IgD-negative memory B cell (primary cell): ENCODE data around the gene ACVRL1. TPM values are rescaled to one million over a fixed set of nuclear protein-coding genes. Genes with fewer than 3 reads are reported as not detected.
A peak's percentile ranks its signal among the peaks of the same experiment; 100 is the strongest.

Experiments
- H3K27ac Mint-ChIP-seq, 3 donors: one replicate each; pipeline ENCODE4 v1.8.0; 2020 to 2022; ENCODE audit warnings: mild to moderate bottlenecking in 3 of 3, mixed read lengths in 3 of 3, moderate library complexity in 1 of 3
- H3K27me3 Mint-ChIP-seq: one replicate; pipeline ENCODE4 v1.8.0; 2021; ENCODE audit warnings: mixed read lengths
- H3K36me3 Mint-ChIP-seq: one replicate; pipeline ENCODE4 v1.8.0; 2020; ENCODE audit warnings: mild to moderate bottlenecking, mixed read lengths
- H3K4me1 Mint-ChIP-seq, 3 donors: one replicate each; pipeline ENCODE4 v1.8.0; 2020 to 2022; ENCODE audit warnings: mixed read lengths in 3 of 3, mild to moderate bottlenecking in 1 of 3
- H3K4me3 Mint-ChIP-seq, 4 donors: one replicate each; pipeline ENCODE4 v1.8.0; 2020 to 2022; ENCODE audit warnings: mild to moderate bottlenecking in 4 of 4, mixed read lengths in 4 of 4, moderate library complexity in 3 of 4
- H3K9me3 Mint-ChIP-seq, 3 donors: one replicate each; pipeline ENCODE4 v1.8.0; 2020 to 2021; ENCODE audit warnings: mixed read lengths in 3 of 3, mild to moderate bottlenecking in 1 of 3
- polyA plus RNA-seq: library from polyadenylated mRNA; unstranded; fragments of 300-500 nt; fragmentation: Illumina TruSeq; gene quantifications from one replicate; pipeline ENCODE4 v1.2.3, GENCODE V29; 2021

The ACVRL1 gene
- polyA plus RNA-seq, 1 donor from 2014 or later = not detected

- peaks cover 0 to 2% (median 0%) of the 10 kb centered on the region in 3 donors for H3K9me3 Mint-ChIP-seq
- no peak overlapping the region for H3K4me3 Mint-ChIP-seq
- no peaks in the 10 kb centered on the region for H3K36me3 Mint-ChIP-seq
- no peaks in the 10 kb centered on the region for H3K4me1 Mint-ChIP-seq
- H3K27ac Mint-ChIP-seq = no peak overlapping the region
- H3K27me3 Mint-ChIP-seq = peaks cover 19% of the 10 kb centered on the region
Measured at GRCh38 chr12:51901121-51901817, 6.0 kb upstream of the ACVRL1 start.

- no peak overlapping the region for H3K4me3 Mint-ChIP-seq
- H3K36me3 Mint-ChIP-seq = no peaks in the 10 kb centered on the region
- no peak overlapping the region for H3K27ac Mint-ChIP-seq
- H3K27me3 Mint-ChIP-seq = peaks cover 19% of the 10 kb centered on the region
- peaks cover 0 to 2% (median 0%) of the 10 kb centered on the region in 3 donors for H3K9me3 Mint-ChIP-seq
- no peaks in the 10 kb centered on the region for H3K4me1 Mint-ChIP-seq
Measured at GRCh38 chr12:51901881-51902280, 5.4 kb upstream of the ACVRL1 start.

- Mint-ChIP-seq H3K27me3 (peaks cover 28% of the 10 kb centered on the region), H3K27ac (no peak overlapping the region), H3K4me1 (no peaks in the 10 kb centered on the region), H3K36me3 (no peaks in the 10 kb centered on the region), H3K4me3 (no peak overlapping the region), H3K9me3 (no peaks in the 10 kb centered on the region)
Measured at GRCh38 chr12:51904951-51905470, 2.3 kb upstream of the ACVRL1 start.

- Mint-ChIP-seq H3K9me3 (no peaks in the 10 kb centered on the region), H3K36me3 (peaks cover 1% of the 10 kb centered on the region), H3K27me3 (peaks cover 28% of the 10 kb centered on the region)
Measured at GRCh38 chr12:51905471-51906429, 1.6 kb upstream of the ACVRL1 start.

GRCh38 chr12:51906430-51907082 lies 748 bp upstream of the ACVRL1 start:
- Mint-ChIP-seq H3K27ac (no peak overlapping the region), H3K4me3 (no peak overlapping the region), H3K36me3 (peaks cover 1% of the 10 kb centered on the region), H3K4me1 (no peaks in the 10 kb centered on the region), H3K9me3 (no peaks in the 10 kb centered on the region), H3K27me3 (peaks cover 33% of the 10 kb centered on the region)

More at GRCh38 chr12:51905471-51906429, 1.6 kb upstream of the ACVRL1 start:
- Mint-ChIP-seq H3K27ac (no peak overlapping the region), H3K4me1 (no peaks in the 10 kb centered on the region), H3K4me3 (no peak overlapping the region)

GRCh38 chr12:51907856-51908425 lies 637 bp downstream of the ACVRL1 start:
- peaks cover 1% of the 10 kb centered on the region for H3K36me3 Mint-ChIP-seq
- H3K4me1 Mint-ChIP-seq = peaks cover 0 to 2% (median 0%) of the 10 kb centered on the region in 3 donors
- H3K27me3 Mint-ChIP-seq = peaks cover 37% of the 10 kb centered on the region
- H3K27ac Mint-ChIP-seq = no peak overlapping the region
- no peaks in the 10 kb centered on the region for H3K9me3 Mint-ChIP-seq
- H3K4me3 Mint-ChIP-seq = peak overlapping the region in 1 of 4 donors; percentile 52

- Mint-ChIP-seq H3K36me3 (peaks cover 1% of the 10 kb centered on the region), H3K4me3 (no peak overlapping the region), H3K27me3 (peaks cover 38% of the 10 kb centered on the region), H3K4me1 (peaks cover 0 to 2% (median 0%) of the 10 kb centered on the region in 3 donors), H3K9me3 (no peaks in the 10 kb centered on the region), H3K27ac (no peak overlapping the region)
Measured at GRCh38 chr12:51908876-51909592, 1.7 kb downstream of the ACVRL1 start.

GRCh38 chr12:51910168-51910567 lies 2.9 kb downstream of the ACVRL1 start:
- no peak overlapping the region for H3K27ac Mint-ChIP-seq
- H3K4me3 Mint-ChIP-seq = no peak overlapping the region
- H3K4me1 Mint-ChIP-seq = peaks cover 0 to 2% (median 0%) of the 10 kb centered on the region in 3 donors
- H3K27me3 Mint-ChIP-seq = peaks cover 38% of the 10 kb centered on the region
- peaks cover 1% of the 10 kb centered on the region for H3K36me3 Mint-ChIP-seq
- no peaks in the 10 kb centered on the region for H3K9me3 Mint-ChIP-seq

GRCh38 chr12:51910691-51911090 lies 3.4 kb downstream of the ACVRL1 start:
- Mint-ChIP-seq H3K4me1 (peaks cover 0 to 2% (median 0%) of the 10 kb centered on the region in 3 donors), H3K27me3 (peaks cover 34% of the 10 kb centered on the region), H3K9me3 (no peaks in the 10 kb centered on the region), H3K36me3 (peaks cover 1% of the 10 kb centered on the region), H3K27ac (peak overlapping the region in 1 of 3 donors; percentile 53), H3K4me3 (no peak overlapping the region)

- H3K27me3 Mint-ChIP-seq = peaks cover 30% of the 10 kb centered on the region
- peaks cover 1% of the 10 kb centered on the region for H3K36me3 Mint-ChIP-seq
- H3K4me3 Mint-ChIP-seq = no peak overlapping the region
- H3K27ac Mint-ChIP-seq = peak overlapping the region in 1 of 3 donors; percentile 74
- H3K9me3 Mint-ChIP-seq = no peaks in the 10 kb centered on the region
- peaks cover 0 to 2% (median 0%) of the 10 kb centered on the region in 3 donors for H3K4me1 Mint-ChIP-seq
Measured at GRCh38 chr12:51911307-51911706, 4.0 kb downstream of the ACVRL1 start.

GRCh38 chr12:51911788-51912711 lies 4.7 kb downstream of the ACVRL1 start:
- peaks cover 26% of the 10 kb centered on the region for H3K27me3 Mint-ChIP-seq
- H3K4me3 Mint-ChIP-seq = no peak overlapping the region
- peaks cover 1% of the 10 kb centered on the region for H3K36me3 Mint-ChIP-seq
- no peaks in the 10 kb centered on the region for H3K9me3 Mint-ChIP-seq
- peak overlapping the region in 1 of 3 donors; percentile 74 for H3K27ac Mint-ChIP-seq
- H3K4me1 Mint-ChIP-seq = peaks cover 0 to 2% (median 0%) of the 10 kb centered on the region in 3 donors

GRCh38 chr12:51913071-51914033 lies 6.0 kb downstream of the ACVRL1 start:
- no peaks in the 10 kb centered on the region for H3K9me3 Mint-ChIP-seq
- peaks cover 1% of the 10 kb centered on the region for H3K36me3 Mint-ChIP-seq
- peaks cover 0 to 2% (median 0%) of the 10 kb centered on the region in 3 donors for H3K4me1 Mint-ChIP-seq
- H3K4me3 Mint-ChIP-seq = no peak overlapping the region
- H3K27ac Mint-ChIP-seq = no peak overlapping the region
- peaks cover 19% of the 10 kb centered on the region for H3K27me3 Mint-ChIP-seq
